Measurements from ENCODE around the gene FAM83F. TPM values are rescaled to one million over a fixed set of nuclear protein-coding genes. Genes with fewer than 3 reads are reported as not detected.

The FAM83F gene
- total and polyA plus RNA-seq, 2 donors (not counting 1 experiment from before 2014, with no cell fraction given), result 0.10 TPM; not detected in 1

- Histone ChIP-seq H3K4me2 (replicated peaks; ENCODE audit: low read depth, low read length, poor library complexity, severe bottlenecking) (no peak overlapping the region), H3K27ac (ENCODE audit: low read length in 2 of 2) (no peak overlapping the region), H2AFZ (ENCODE audit: insufficient read depth, low read depth, low read length, poor library complexity, severe bottlenecking) (no peak overlapping the region), H3K36me3 (replicated peaks in 1 of 2; ENCODE audit: control extremely low read depth in 1 of 2, control insufficient read depth in 1 of 2, extremely low read depth in 1 of 2, insufficient read depth in 2 of 2, low read length in 1 of 2) (no peaks in the 10 kb centered on the region), H3K9me3 (ENCODE audit: control extremely low read depth in 1 of 3, control insufficient read depth in 2 of 3, insufficient read depth in 1 of 3, low read length in 2 of 3) (peaks cover 0 to 4% (median 0%) of the 10 kb centered on the region in 3 donors), H3K4me1 (ENCODE audit: control insufficient read depth in 2 of 2, insufficient read depth in 2 of 2, low read length in 2 of 2) (peaks cover 11 to 13% of the 10 kb centered on the region in 2 donors), H3K9ac (ENCODE audit: low read length) (no peak overlapping the region), H3K79me2 (ENCODE audit: control insufficient read depth, insufficient read depth, low read length) (no peaks in the 10 kb centered on the region), H4K20me1 (ENCODE audit: control insufficient read depth, insufficient read depth, low read length, poor library complexity, severe bottlenecking) (no peaks in the 10 kb centered on the region), H3K4me3 (ENCODE audit: control extremely low read depth in 1 of 5, extremely low read depth in 1 of 5, insufficient read depth in 1 of 5, low read depth in 2 of 5, low read length in 4 of 5) (no peak overlapping the region), H3K27me3 (replicated peaks in 1 of 4; ENCODE audit: control extremely low read depth in 1 of 4, control insufficient read depth in 3 of 4, insufficient read depth in 4 of 4, low read length in 3 of 4) (peaks cover 0 to 32% (median 12%) of the 10 kb centered on the region in 4 experiments)
- Mint-ChIP-seq H3K4me1 (peaks cover 7% of the 10 kb centered on the region), H3K9me3 (ENCODE audit: insufficient read depth) (no peaks in the 10 kb centered on the region), H3K27ac (no peak overlapping the region), H3K27me3 (peaks cover 41% of the 10 kb centered on the region), H3K4me3 (no peak overlapping the region)
- intact Hi-C loops (cut with micrococcal nuclease), result no loop called here
- CTCF ChIA-PET, result interaction anchor here (2.2 kb wide), 1 partner anchor 34 kb away, joined by 9 read pairs; no protein-coding TSS in a partner anchor
- ATAC-seq (ENCODE audit: low read depth) (no peak), DNase-seq (no peak)
- no CpG with 5 or more reads among the region's 3 CpGs for WGBS (ENCODE audit: insufficient coverage)
- TF ChIP-seq CTCF (IDR thresholded peaks at IDR 0.05), result no peak
- no peak for TF ChIP-seq EZH2 (IDR thresholded peaks at IDR 0.05; ENCODE audit: borderline replicate concordance, insufficient read depth, low read depth, low read length, poor library complexity, severe bottlenecking)
- POLR2A ChIA-PET, result no interaction called here
Measured at GRCh38 chr22:39990686-39991085, 4.1 kb upstream of the FAM83F start.

GRCh38 chr22:39991159-39991860 is 3.4 kb upstream of the FAM83F start:
- H3K4me2 ChIP-seq (replicated peaks; ENCODE audit: low read depth, low read length, poor library complexity, severe bottlenecking), result no peak overlapping the region
- TF ChIP-seq CTCF (IDR thresholded peaks at IDR 0.05) (no peak), EZH2 (IDR thresholded peaks at IDR 0.05; ENCODE audit: borderline replicate concordance, insufficient read depth, low read depth, low read length, poor library complexity, severe bottlenecking) (no peak)
- peaks cover 0 to 4% (median 0%) of the 10 kb centered on the region in 3 donors for H3K9me3 ChIP-seq (ENCODE audit: control extremely low read depth in 1 of 3, control insufficient read depth in 2 of 3, insufficient read depth in 1 of 3, low read length in 2 of 3)
- ATAC-seq (ENCODE audit: low read depth), result no peak
- intact Hi-C loops (cut with micrococcal nuclease), result no loop called here
- H3K4me1 ChIP-seq (ENCODE audit: control insufficient read depth in 2 of 2, insufficient read depth in 2 of 2, low read length in 2 of 2), result peaks cover 11 to 13% of the 10 kb centered on the region in 2 donors
- DNase-seq, result no peak
- no peaks in the 10 kb centered on the region for H3K36me3 ChIP-seq (replicated peaks in 1 of 2; ENCODE audit: control extremely low read depth in 1 of 2, control insufficient read depth in 1 of 2, extremely low read depth in 1 of 2, insufficient read depth in 2 of 2, low read length in 1 of 2)
- ChIA-PET CTCF (interaction anchor here (2.2 kb wide), 1 partner anchor 33 kb away, joined by 9 read pairs; no protein-coding TSS in a partner anchor), POLR2A (interaction anchor here (0.7 kb wide), 1 partner anchor 367 kb away, joined by 3 read pairs; no protein-coding TSS in a partner anchor)
- peaks cover 0 to 37% (median 18%) of the 10 kb centered on the region in 4 experiments for H3K27me3 ChIP-seq (replicated peaks in 1 of 4; ENCODE audit: control extremely low read depth in 1 of 4, control insufficient read depth in 3 of 4, insufficient read depth in 4 of 4, low read length in 3 of 4)
- Mint-ChIP-seq H3K27ac (no peak overlapping the region), H3K9me3 (ENCODE audit: insufficient read depth) (no peaks in the 10 kb centered on the region), H3K4me3 (no peak overlapping the region), H3K4me1 (peaks cover 7% of the 10 kb centered on the region), H3K27me3 (peaks cover 41% of the 10 kb centered on the region)
- no peaks in the 10 kb centered on the region for H4K20me1 ChIP-seq (ENCODE audit: control insufficient read depth, insufficient read depth, low read length, poor library complexity, severe bottlenecking)
- H3K27ac ChIP-seq (ENCODE audit: low read length in 2 of 2), result no peak overlapping the region
- no peak overlapping the region for H3K9ac ChIP-seq (ENCODE audit: low read length)
- H2AFZ ChIP-seq (ENCODE audit: insufficient read depth, low read depth, low read length, poor library complexity, severe bottlenecking), result no peak overlapping the region
- WGBS (ENCODE audit: insufficient coverage), result no CpG with 5 or more reads among the region's 9 CpGs
- no peaks in the 10 kb centered on the region for H3K79me2 ChIP-seq (ENCODE audit: control insufficient read depth, insufficient read depth, low read length)
- no peak overlapping the region for H3K4me3 ChIP-seq (ENCODE audit: control extremely low read depth in 1 of 5, extremely low read depth in 1 of 5, insufficient read depth in 1 of 5, low read depth in 2 of 5, low read length in 4 of 5)
